Activated T-cell treated with anti-CD3 and anti-CD28 coated beads, Interleukin-2, amount 50 U/mL, for 24 hours (primary cell): ENCODE measurements around the gene ENTPD1.

Source experiments
- DNase-seq: peaks from one replicate; pipeline ENCODE4 v3.0.0-alpha.2; 2020
- H3K27ac Mint-ChIP-seq: 2 replicates; pipeline ENCODE4 v1.8.0; 2020; ENCODE audit warnings: mild to moderate bottlenecking, mixed read lengths
- H3K27me3 Mint-ChIP-seq: 2 replicates; pipeline ENCODE4 v1.8.0; 2020; ENCODE audit warnings: mixed read lengths
- H3K36me3 Mint-ChIP-seq: 2 replicates; pipeline ENCODE4 v1.8.0; 2020; ENCODE audit warnings: low read depth, mixed read lengths
- H3K4me1 Mint-ChIP-seq: 2 replicates; pipeline ENCODE4 v1.8.0; 2020; ENCODE audit warnings: low read depth, mixed read lengths
- H3K4me3 Mint-ChIP-seq: 2 replicates; pipeline ENCODE4 v1.8.0; 2020; ENCODE audit warnings: mild to moderate bottlenecking, moderate library complexity, mixed read lengths
- H3K9me3 Mint-ChIP-seq: 2 replicates; pipeline ENCODE4 v1.8.0; 2020; ENCODE audit warnings: mixed read lengths

ENTPD1 gene

GRCh38 chr10:95819620-95820329 is 63.8 kb downstream of the ENTPD1 start:
- peaks cover 6% of the 10 kb centered on the region for H3K4me1 Mint-ChIP-seq
- H3K27ac Mint-ChIP-seq = no peak overlapping the region
- H3K36me3 Mint-ChIP-seq = no peaks in the 10 kb centered on the region
- H3K9me3 Mint-ChIP-seq = no peaks in the 10 kb centered on the region
- DNase-seq = no peak
- peaks cover 19% of the 10 kb centered on the region for H3K27me3 Mint-ChIP-seq
- H3K4me3 Mint-ChIP-seq = no peak overlapping the region

GRCh38 chr10:95820363-95820762 is 64.4 kb downstream of the ENTPD1 start:
- no peak for DNase-seq
- Mint-ChIP-seq H3K27me3 (peaks cover 19% of the 10 kb centered on the region), H3K36me3 (no peaks in the 10 kb centered on the region), H3K4me1 (peaks cover 6% of the 10 kb centered on the region), H3K27ac (no peak overlapping the region), H3K4me3 (no peak overlapping the region), H3K9me3 (no peaks in the 10 kb centered on the region)

GRCh38 chr10:95821720-95822119 is 65.8 kb downstream of the ENTPD1 start:
- peaks cover 6% of the 10 kb centered on the region for H3K4me1 Mint-ChIP-seq
- DNase-seq = no peak
- no peak overlapping the region for H3K4me3 Mint-ChIP-seq
- H3K9me3 Mint-ChIP-seq = no peaks in the 10 kb centered on the region
- H3K27ac Mint-ChIP-seq = no peak overlapping the region
- peaks cover 19% of the 10 kb centered on the region for H3K27me3 Mint-ChIP-seq
- no peaks in the 10 kb centered on the region for H3K36me3 Mint-ChIP-seq

GRCh38 chr10:95830044-95830443 is 74.1 kb downstream of the ENTPD1 start:
- DNase-seq = no peak
- peaks cover 25% of the 10 kb centered on the region for H3K4me1 Mint-ChIP-seq
- no peak overlapping the region for H3K4me3 Mint-ChIP-seq
- H3K27ac Mint-ChIP-seq = no peak overlapping the region
- H3K27me3 Mint-ChIP-seq = no peaks in the 10 kb centered on the region
- no peaks in the 10 kb centered on the region for H3K9me3 Mint-ChIP-seq
- no peaks in the 10 kb centered on the region for H3K36me3 Mint-ChIP-seq

GRCh38 chr10:95831076-95831475 is 75.1 kb downstream of the ENTPD1 start:
- Mint-ChIP-seq H3K9me3 (no peaks in the 10 kb centered on the region), H3K36me3 (no peaks in the 10 kb centered on the region), H3K27me3 (no peaks in the 10 kb centered on the region), H3K4me1 (peaks cover 32% of the 10 kb centered on the region), H3K27ac (peak overlapping the region; percentile 88), H3K4me3 (peak overlapping the region; percentile 66)
- no peak for DNase-seq

GRCh38 chr10:95831515-95831914 is 75.6 kb downstream of the ENTPD1 start:
- Mint-ChIP-seq H3K4me1 (peaks cover 32% of the 10 kb centered on the region), H3K27ac (peak overlapping the region; percentile 88), H3K9me3 (no peaks in the 10 kb centered on the region), H3K4me3 (peak overlapping the region; percentile 66), H3K36me3 (no peaks in the 10 kb centered on the region), H3K27me3 (no peaks in the 10 kb centered on the region)
- no peak for DNase-seq

- DNase-seq = peak; percentile 39
- H3K4me3 Mint-ChIP-seq = peak overlapping the region; percentile 66
- H3K27me3 Mint-ChIP-seq = no peaks in the 10 kb centered on the region
- no peaks in the 10 kb centered on the region for H3K9me3 Mint-ChIP-seq
- peaks cover 36% of the 10 kb centered on the region for H3K4me1 Mint-ChIP-seq
- H3K27ac Mint-ChIP-seq = peak overlapping the region; percentile 88
- no peaks in the 10 kb centered on the region for H3K36me3 Mint-ChIP-seq
These were observed 76.5 kb downstream of the ENTPD1 start for GRCh38 chr10:95832216-95833041.

GRCh38 chr10:95833042-95833610 is 77.2 kb downstream of the ENTPD1 start:
- no peak for DNase-seq
- no peaks in the 10 kb centered on the region for H3K9me3 Mint-ChIP-seq
- peaks cover 37% of the 10 kb centered on the region for H3K4me1 Mint-ChIP-seq
- H3K36me3 Mint-ChIP-seq = no peaks in the 10 kb centered on the region
- H3K27me3 Mint-ChIP-seq = no peaks in the 10 kb centered on the region
- no peak overlapping the region for H3K4me3 Mint-ChIP-seq
- peak overlapping the region; percentile 88 for H3K27ac Mint-ChIP-seq

- no peak for DNase-seq
- no peaks in the 10 kb centered on the region for H3K27me3 Mint-ChIP-seq
- no peaks in the 10 kb centered on the region for H3K36me3 Mint-ChIP-seq
- H3K9me3 Mint-ChIP-seq = no peaks in the 10 kb centered on the region
- no peak overlapping the region for H3K4me3 Mint-ChIP-seq
- H3K4me1 Mint-ChIP-seq = peaks cover 37% of the 10 kb centered on the region
- peak overlapping the region; percentile 72 for H3K27ac Mint-ChIP-seq
These were observed 78.4 kb downstream of the ENTPD1 start for GRCh38 chr10:95834406-95834805.

GRCh38 chr10:95835149-95835860 is 79.3 kb downstream of the ENTPD1 start:
- peak overlapping the region; percentile 53 for H3K27ac Mint-ChIP-seq
- H3K36me3 Mint-ChIP-seq = no peaks in the 10 kb centered on the region
- no peak for DNase-seq
- no peaks in the 10 kb centered on the region for H3K9me3 Mint-ChIP-seq
- H3K4me3 Mint-ChIP-seq = no peak overlapping the region
- peaks cover 38% of the 10 kb centered on the region for H3K4me1 Mint-ChIP-seq
- H3K27me3 Mint-ChIP-seq = no peaks in the 10 kb centered on the region

- Mint-ChIP-seq H3K4me1 (peaks cover 38% of the 10 kb centered on the region), H3K27ac (peak overlapping the region; percentile 53), H3K27me3 (no peaks in the 10 kb centered on the region), H3K36me3 (no peaks in the 10 kb centered on the region), H3K9me3 (no peaks in the 10 kb centered on the region), H3K4me3 (no peak overlapping the region)
- no peak for DNase-seq
These were observed 79.9 kb downstream of the ENTPD1 start for GRCh38 chr10:95835911-95836310.

- peaks cover 34% of the 10 kb centered on the region for H3K4me1 Mint-ChIP-seq
- no peak overlapping the region for H3K27ac Mint-ChIP-seq
- no peak overlapping the region for H3K4me3 Mint-ChIP-seq
- no peak for DNase-seq
- no peaks in the 10 kb centered on the region for H3K36me3 Mint-ChIP-seq
- H3K27me3 Mint-ChIP-seq = no peaks in the 10 kb centered on the region
- H3K9me3 Mint-ChIP-seq = no peaks in the 10 kb centered on the region
These were observed 80.8 kb downstream of the ENTPD1 start for GRCh38 chr10:95836610-95837355.

GRCh38 chr10:95837356-95837776 is 81.4 kb downstream of the ENTPD1 start:
- H3K9me3 Mint-ChIP-seq = no peaks in the 10 kb centered on the region
- no peak overlapping the region for H3K27ac Mint-ChIP-seq
- H3K4me3 Mint-ChIP-seq = no peak overlapping the region
- DNase-seq = no peak
- no peaks in the 10 kb centered on the region for H3K36me3 Mint-ChIP-seq
- H3K27me3 Mint-ChIP-seq = no peaks in the 10 kb centered on the region
- H3K4me1 Mint-ChIP-seq = peaks cover 31% of the 10 kb centered on the region

GRCh38 chr10:95837783-95838182 is 81.8 kb downstream of the ENTPD1 start:
- Mint-ChIP-seq H3K9me3 (no peaks in the 10 kb centered on the region), H3K4me3 (no peak overlapping the region), H3K27ac (no peak overlapping the region), H3K27me3 (no peaks in the 10 kb centered on the region), H3K4me1 (peaks cover 28% of the 10 kb centered on the region), H3K36me3 (no peaks in the 10 kb centered on the region)
- DNase-seq = no peak
